Lower leg skin (tissue), 4 donors: ENCODE measurements around the gene ZAR1L. TPM values are rescaled to one million over a fixed set of nuclear protein-coding genes. Genes with fewer than 3 reads are reported as not detected.

Source experiments
- DNase-seq, 2 donors: peaks; one replicate each; pipeline ENCODE4 v3.0.0-alpha.2; 2019; ENCODE audit warnings: low spot score in 2 of 2
- H3K4me3 ChIP-seq: fragments of 200-600 bp; sonication (generic); 2 replicates; pipeline ENCODE4 v1.5.1; 2017; ENCODE audit warnings: mild to moderate bottlenecking, low read depth; ENCODE audit not compliant: poor library complexity, severe bottlenecking
- CTCF ChIP-seq, 3 donors: fragments of 450-650 bp; IDR thresholded peaks; one replicate each; pipeline ENCODE4 v1.5.1; 2016; ENCODE audit warnings: antibody characterized with exemption in 3 of 3, mild to moderate bottlenecking in 3 of 3, moderate library complexity in 2 of 3
- POLR2A ChIP-seq, 2 donors: fragments of 450-650 bp; IDR thresholded peaks; one replicate each; pipeline ENCODE4 v1.6.1; 2016 to 2017; ENCODE audit warnings: antibody characterized with exemption in 2 of 2, mild to moderate bottlenecking in 1 of 2, moderate library complexity in 1 of 2
- WGBS, 2 donors: methylation state at CpG; one replicate each; pipeline ENCODE4 v1.1.5; 2018; 5-methylcytosine and 5-hydroxymethylcytosine counted together
- intact Hi-C: fragments of 100-400 bp; cut with DNase I; formaldehyde crosslinking; loops from one replicate; pipeline ENCODE4 v1.15.0; 2023; ENCODE audit warnings: low total_unique reads
- total RNA-seq, 4 donors: library from RNA; depleted of rRNA; stranded (reverse); fragments of >200 nt; gene quantifications; one replicate each; pipeline ENCODE4 v1.1.0, GENCODE V29; 2016

Gene ZAR1L
- total RNA-seq, 4 donors from 2014 or later, result not detected

- no peak for DNase-seq
- 70 to 75% methylated on average over 4 of the region's 4 CpGs for WGBS, 2 donors
- intact Hi-C loops, result loop anchor here (10.0 kb wide), 1 partner anchor 265 kb away; the partner anchor contains the start of gene FRY
- H3K4me3 ChIP-seq, result no peak overlapping the region
- TF ChIP-seq CTCF (IDR thresholded peaks at IDR 0.05) (no peak), POLR2A (IDR thresholded peaks at IDR 0.05) (no peak)
These were observed 15.3 kb downstream of the ZAR1L start for GRCh38 chr13:32299893-32300292.

- WGBS, 2 donors, result 94 to 97% methylated on average over 6 of the region's 6 CpGs
- H3K4me3 ChIP-seq, result no peak overlapping the region
- intact Hi-C loops, result no loop called here
- no peak for DNase-seq
- TF ChIP-seq POLR2A (IDR thresholded peaks at IDR 0.05) (no peak), CTCF (IDR thresholded peaks at IDR 0.05) (no peak)
These were observed 16.5 kb downstream of the ZAR1L start for GRCh38 chr13:32298695-32299094.

DNA sequence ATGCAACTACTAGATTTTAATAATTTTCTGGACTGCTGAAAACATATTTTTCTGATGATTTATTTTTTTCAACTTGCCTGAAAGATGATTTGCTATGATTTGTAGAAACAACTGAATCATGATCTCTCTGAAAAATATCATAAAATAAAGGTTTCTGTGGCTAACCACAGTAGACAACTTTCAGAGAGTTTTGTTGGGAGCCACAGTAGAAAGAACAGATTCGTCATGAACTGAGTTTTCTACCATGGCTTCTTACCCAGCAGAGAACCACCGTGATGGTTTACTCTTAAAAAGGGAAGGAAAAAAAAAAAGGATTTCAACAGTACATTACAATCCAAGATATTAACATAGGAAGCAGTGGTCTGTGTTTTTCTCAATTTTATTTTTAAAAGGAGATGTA is 18.0 kb downstream of the ZAR1L start:
- intact Hi-C loops, result no loop called here

DNA sequence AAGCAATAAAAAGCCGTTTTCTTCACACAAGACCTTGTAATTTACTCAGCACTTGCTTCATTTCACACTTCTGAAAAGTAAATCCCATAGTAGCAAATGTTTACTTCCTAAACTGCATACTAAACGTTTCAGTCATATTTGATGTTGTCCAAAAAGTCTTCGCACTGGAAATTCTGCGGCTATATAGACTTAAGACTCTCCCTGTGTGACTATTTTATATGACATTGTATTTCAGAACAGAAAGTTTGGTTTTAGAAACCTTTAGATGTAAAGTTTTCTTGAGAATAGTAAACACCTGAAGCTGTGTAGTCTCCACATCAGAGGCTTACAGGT is 29.6 kb downstream of the ZAR1L start:
- DNase-seq, result no peak
- H3K4me3 ChIP-seq, result no peak overlapping the region
- 47 to 67% methylated on average over 4 of the region's 4 CpGs for WGBS, 2 donors
- TF ChIP-seq POLR2A (IDR thresholded peaks at IDR 0.05) (no peak), CTCF (IDR thresholded peaks at IDR 0.05) (no peak)
- intact Hi-C loops, result no loop called here

More for the DNA sequence above, 18.0 kb downstream of the ZAR1L start:
- DNase-seq, result no peak
- H3K4me3 ChIP-seq, result no peak overlapping the region
- no peak for TF ChIP-seq CTCF (IDR thresholded peaks at IDR 0.05)
- TF ChIP-seq POLR2A (IDR thresholded peaks at IDR 0.05), result no peak
- WGBS, 2 donors, result 73 to 80% methylated on average over 2 of the region's 2 CpGs

GRCh38 chr13:32284927-32285632 is 30.1 kb downstream of the ZAR1L start:
- no peak overlapping the region for H3K4me3 ChIP-seq
- no peak for TF ChIP-seq POLR2A (IDR thresholded peaks at IDR 0.05)
- no peak for TF ChIP-seq CTCF (IDR thresholded peaks at IDR 0.05)
- 35 to 41% methylated on average over 6 of the region's 6 CpGs for WGBS, 2 donors
- intact Hi-C loops, result no loop called here
- DNase-seq, result no peak
